K562 (cell line): ENCODE data around the gene CYB561A3. TPM values are rescaled to one million over a fixed set of nuclear protein-coding genes. Genes with fewer than 3 reads are reported as not detected.

Experiments
- CBFA2T3 ChIP-seq: fragments of 450-650 bp; IDR thresholded peaks from 2 replicates; pipeline ENCODE4 v1.6.1; 2017
- CCNT2 ChIP-seq: IDR thresholded peaks from 2 replicates; pipeline ENCODE4 v1.6.1; 2011; ENCODE audit warnings: borderline replicate concordance, low read depth, mild to moderate bottlenecking, moderate library complexity, mixed read lengths, low read length; ENCODE audit not compliant: insufficient read length; ENCODE audit errors: extremely low read depth
- DACH1 ChIP-seq: fragments of 450-650 bp; IDR thresholded peaks from 2 replicates; pipeline ENCODE4 v1.6.1; 2018; ENCODE audit not compliant: partially characterized antibody
- EP300 ChIP-seq: IDR thresholded peaks from 2 replicates; pipeline ENCODE4 v1.6.1; 2012; ENCODE audit warnings: low read length, improper control_type of control experiment
- PHTF2 ChIP-seq: fragments of 250-450 bp; sonication (Bioruptor Pico); IDR thresholded peaks from 2 replicates; pipeline ENCODE4 v1.5.0; 2021; ENCODE audit warnings: mild to moderate bottlenecking
- SIN3A ChIP-seq, 2 experiments: fragments of 150-350 bp in 1 of 2; IDR thresholded peaks; 2 replicates each; pipeline ENCODE4 v1.6.1; 2011 to 2016; ENCODE audit warnings: borderline replicate concordance in 2 of 2, low read depth in 2 of 2, low read length in 2 of 2, mild to moderate bottlenecking in 2 of 2, moderate library complexity in 2 of 2; ENCODE audit not compliant: control insufficient read depth in 1 of 2
- TCF7 ChIP-seq: sonication (generic); IDR thresholded peaks from 2 replicates; pipeline ENCODE4 v1.6.1; 2016; ENCODE audit warnings: antibody characterized with exemption, borderline replicate concordance
- ZBTB7A ChIP-seq: IDR thresholded peaks from 2 replicates; pipeline ENCODE4 v1.6.1; 2011; ENCODE audit warnings: low read depth, mild to moderate bottlenecking, low read length, moderate library complexity, borderline replicate concordance; ENCODE audit not compliant: control insufficient read depth
- polyA plus RNA-seq, 8 experiments: library from polyadenylated mRNA; depleted of rRNA in 4 of 8; stranded (reverse) in 5 of 8; unstranded in 3 of 8; fragments of >200 nt; fragmentation: Nextera tagmentation in 2 of 8; fragmentation: Illumina TruSeq in 1 of 8; extraction: Ambion mirVana in 2 of 8; extraction: Trizol in 1 of 8; gene quantifications; 2 replicates each; pipeline versions ENCODE4 v1.2.1 to v1.2.3, GENCODE V29; 2011 to 2014; ENCODE audit warnings: inconsistent platforms in 1 of 8, missing spikeins in 1 of 8
- total RNA-seq, 7 experiments: library from RNA; depleted of rRNA in 6 of 7; stranded (reverse); fragments of >200 nt in 6 of 7; fragmentation: Illumina TruSeq in 2 of 7; extraction: Trizol in 2 of 7; gene quantifications; 2 replicates each; pipeline versions ENCODE4 v1.2.1 to v1.2.3, GENCODE V29; 2011 to 2021; ENCODE audit warnings: low replicate concordance in 1 of 7
- TF ChIP-seq, protein P1 (sequence below): fragments of 450-650 bp; IDR thresholded peaks from 2 replicates; pipeline ENCODE4 v1.6.1; 2016; ENCODE audit warnings: mild to moderate bottlenecking, moderate library complexity
- TF ChIP-seq, protein P2 (sequence below), 2 experiments: fragments of 450-650 bp in 1 of 2; IDR thresholded peaks; 2 replicates each; pipeline ENCODE4 v1.6.1; 2011 to 2017; ENCODE audit warnings: low read depth in 2 of 2, antibody characterized with exemption in 1 of 2, borderline replicate concordance in 1 of 2, low read length in 1 of 2, mild to moderate bottlenecking in 1 of 2, mixed read lengths in 1 of 2; ENCODE audit not compliant: control insufficient read depth in 1 of 2

The CYB561A3 gene
- total and polyA plus RNA-seq, 9 of the 15 experiments (the other 6 are each of a cell fraction or from before 2014, with no cell fraction given) = 29.2 to 78.9 (median 37.9) TPM

DNA sequence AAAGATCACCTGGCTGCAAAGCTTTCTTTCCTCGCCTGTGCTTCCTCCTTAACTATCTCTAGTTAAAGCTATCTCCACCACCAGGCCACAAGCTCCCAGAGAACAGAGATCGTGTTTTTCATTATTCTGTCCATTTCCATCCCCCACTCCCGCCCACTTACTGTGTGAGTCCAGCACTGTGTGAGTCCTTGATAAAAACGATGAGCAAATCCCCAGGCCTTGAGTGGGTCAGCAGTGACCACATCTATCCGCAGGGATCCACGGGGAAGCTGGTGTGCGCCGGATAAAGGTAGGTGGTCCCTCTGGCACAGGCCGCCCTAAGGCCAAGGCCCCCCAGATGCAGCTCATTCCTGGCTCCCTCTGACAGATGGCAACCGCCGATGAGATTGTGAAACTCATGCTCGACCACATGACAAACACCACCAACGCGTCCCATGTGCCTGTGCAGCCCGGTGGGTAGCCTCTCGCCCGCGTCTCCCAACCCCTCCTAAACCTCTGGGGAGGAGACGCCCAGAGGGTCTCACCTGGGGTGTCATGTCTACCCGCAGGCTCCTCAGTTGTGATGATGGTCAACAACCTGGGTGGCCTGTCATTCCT lies 19.4 kb downstream of the CYB561A3 start (continued):
- TF ChIP-seq CCNT2 = peak; percentile 14
- TF ChIP-seq, protein P1, sequence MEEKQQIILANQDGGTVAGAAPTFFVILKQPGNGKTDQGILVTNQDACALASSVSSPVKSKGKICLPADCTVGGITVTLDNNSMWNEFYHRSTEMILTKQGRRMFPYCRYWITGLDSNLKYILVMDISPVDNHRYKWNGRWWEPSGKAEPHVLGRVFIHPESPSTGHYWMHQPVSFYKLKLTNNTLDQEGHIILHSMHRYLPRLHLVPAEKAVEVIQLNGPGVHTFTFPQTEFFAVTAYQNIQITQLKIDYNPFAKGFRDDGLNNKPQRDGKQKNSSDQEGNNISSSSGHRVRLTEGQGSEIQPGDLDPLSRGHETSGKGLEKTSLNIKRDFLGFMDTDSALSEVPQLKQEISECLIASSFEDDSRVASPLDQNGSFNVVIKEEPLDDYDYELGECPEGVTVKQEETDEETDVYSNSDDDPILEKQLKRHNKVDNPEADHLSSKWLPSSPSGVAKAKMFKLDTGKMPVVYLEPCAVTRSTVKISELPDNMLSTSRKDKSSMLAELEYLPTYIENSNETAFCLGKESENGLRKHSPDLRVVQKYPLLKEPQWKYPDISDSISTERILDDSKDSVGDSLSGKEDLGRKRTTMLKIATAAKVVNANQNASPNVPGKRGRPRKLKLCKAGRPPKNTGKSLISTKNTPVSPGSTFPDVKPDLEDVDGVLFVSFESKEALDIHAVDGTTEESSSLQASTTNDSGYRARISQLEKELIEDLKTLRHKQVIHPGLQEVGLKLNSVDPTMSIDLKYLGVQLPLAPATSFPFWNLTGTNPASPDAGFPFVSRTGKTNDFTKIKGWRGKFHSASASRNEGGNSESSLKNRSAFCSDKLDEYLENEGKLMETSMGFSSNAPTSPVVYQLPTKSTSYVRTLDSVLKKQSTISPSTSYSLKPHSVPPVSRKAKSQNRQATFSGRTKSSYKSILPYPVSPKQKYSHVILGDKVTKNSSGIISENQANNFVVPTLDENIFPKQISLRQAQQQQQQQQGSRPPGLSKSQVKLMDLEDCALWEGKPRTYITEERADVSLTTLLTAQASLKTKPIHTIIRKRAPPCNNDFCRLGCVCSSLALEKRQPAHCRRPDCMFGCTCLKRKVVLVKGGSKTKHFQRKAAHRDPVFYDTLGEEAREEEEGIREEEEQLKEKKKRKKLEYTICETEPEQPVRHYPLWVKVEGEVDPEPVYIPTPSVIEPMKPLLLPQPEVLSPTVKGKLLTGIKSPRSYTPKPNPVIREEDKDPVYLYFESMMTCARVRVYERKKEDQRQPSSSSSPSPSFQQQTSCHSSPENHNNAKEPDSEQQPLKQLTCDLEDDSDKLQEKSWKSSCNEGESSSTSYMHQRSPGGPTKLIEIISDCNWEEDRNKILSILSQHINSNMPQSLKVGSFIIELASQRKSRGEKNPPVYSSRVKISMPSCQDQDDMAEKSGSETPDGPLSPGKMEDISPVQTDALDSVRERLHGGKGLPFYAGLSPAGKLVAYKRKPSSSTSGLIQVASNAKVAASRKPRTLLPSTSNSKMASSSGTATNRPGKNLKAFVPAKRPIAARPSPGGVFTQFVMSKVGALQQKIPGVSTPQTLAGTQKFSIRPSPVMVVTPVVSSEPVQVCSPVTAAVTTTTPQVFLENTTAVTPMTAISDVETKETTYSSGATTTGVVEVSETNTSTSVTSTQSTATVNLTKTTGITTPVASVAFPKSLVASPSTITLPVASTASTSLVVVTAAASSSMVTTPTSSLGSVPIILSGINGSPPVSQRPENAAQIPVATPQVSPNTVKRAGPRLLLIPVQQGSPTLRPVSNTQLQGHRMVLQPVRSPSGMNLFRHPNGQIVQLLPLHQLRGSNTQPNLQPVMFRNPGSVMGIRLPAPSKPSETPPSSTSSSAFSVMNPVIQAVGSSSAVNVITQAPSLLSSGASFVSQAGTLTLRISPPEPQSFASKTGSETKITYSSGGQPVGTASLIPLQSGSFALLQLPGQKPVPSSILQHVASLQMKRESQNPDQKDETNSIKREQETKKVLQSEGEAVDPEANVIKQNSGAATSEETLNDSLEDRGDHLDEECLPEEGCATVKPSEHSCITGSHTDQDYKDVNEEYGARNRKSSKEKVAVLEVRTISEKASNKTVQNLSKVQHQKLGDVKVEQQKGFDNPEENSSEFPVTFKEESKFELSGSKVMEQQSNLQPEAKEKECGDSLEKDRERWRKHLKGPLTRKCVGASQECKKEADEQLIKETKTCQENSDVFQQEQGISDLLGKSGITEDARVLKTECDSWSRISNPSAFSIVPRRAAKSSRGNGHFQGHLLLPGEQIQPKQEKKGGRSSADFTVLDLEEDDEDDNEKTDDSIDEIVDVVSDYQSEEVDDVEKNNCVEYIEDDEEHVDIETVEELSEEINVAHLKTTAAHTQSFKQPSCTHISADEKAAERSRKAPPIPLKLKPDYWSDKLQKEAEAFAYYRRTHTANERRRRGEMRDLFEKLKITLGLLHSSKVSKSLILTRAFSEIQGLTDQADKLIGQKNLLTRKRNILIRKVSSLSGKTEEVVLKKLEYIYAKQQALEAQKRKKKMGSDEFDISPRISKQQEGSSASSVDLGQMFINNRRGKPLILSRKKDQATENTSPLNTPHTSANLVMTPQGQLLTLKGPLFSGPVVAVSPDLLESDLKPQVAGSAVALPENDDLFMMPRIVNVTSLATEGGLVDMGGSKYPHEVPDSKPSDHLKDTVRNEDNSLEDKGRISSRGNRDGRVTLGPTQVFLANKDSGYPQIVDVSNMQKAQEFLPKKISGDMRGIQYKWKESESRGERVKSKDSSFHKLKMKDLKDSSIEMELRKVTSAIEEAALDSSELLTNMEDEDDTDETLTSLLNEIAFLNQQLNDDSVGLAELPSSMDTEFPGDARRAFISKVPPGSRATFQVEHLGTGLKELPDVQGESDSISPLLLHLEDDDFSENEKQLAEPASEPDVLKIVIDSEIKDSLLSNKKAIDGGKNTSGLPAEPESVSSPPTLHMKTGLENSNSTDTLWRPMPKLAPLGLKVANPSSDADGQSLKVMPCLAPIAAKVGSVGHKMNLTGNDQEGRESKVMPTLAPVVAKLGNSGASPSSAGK = peak; percentile 83
- no peak for TF ChIP-seq PHTF2 (CRISPR knock-in tag)
- peak; percentile 34 for TF ChIP-seq DACH1
- TF ChIP-seq SIN3A (IDR thresholded peaks at IDR 0.05; ENCODE audit: borderline replicate concordance in 2 of 2, control insufficient read depth in 1 of 2, low read depth in 2 of 2, low read length in 2 of 2) = no peak
- TF ChIP-seq EP300 = peak; percentile 77; the same call in 1 of the 2 replicates
- TF ChIP-seq, protein P2, sequence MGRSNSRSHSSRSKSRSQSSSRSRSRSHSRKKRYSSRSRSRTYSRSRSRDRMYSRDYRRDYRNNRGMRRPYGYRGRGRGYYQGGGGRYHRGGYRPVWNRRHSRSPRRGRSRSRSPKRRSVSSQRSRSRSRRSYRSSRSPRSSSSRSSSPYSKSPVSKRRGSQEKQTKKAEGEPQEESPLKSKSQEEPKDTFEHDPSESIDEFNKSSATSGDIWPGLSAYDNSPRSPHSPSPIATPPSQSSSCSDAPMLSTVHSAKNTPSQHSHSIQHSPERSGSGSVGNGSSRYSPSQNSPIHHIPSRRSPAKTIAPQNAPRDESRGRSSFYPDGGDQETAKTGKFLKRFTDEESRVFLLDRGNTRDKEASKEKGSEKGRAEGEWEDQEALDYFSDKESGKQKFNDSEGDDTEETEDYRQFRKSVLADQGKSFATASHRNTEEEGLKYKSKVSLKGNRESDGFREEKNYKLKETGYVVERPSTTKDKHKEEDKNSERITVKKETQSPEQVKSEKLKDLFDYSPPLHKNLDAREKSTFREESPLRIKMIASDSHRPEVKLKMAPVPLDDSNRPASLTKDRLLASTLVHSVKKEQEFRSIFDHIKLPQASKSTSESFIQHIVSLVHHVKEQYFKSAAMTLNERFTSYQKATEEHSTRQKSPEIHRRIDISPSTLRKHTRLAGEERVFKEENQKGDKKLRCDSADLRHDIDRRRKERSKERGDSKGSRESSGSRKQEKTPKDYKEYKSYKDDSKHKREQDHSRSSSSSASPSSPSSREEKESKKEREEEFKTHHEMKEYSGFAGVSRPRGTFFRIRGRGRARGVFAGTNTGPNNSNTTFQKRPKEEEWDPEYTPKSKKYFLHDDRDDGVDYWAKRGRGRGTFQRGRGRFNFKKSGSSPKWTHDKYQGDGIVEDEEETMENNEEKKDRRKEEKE (IDR thresholded peaks at IDR 0.05; ENCODE audit: borderline replicate concordance in 1 of 2, control insufficient read depth in 1 of 2, low read depth in 2 of 2, low read length in 1 of 2) = 0 out of 4 replicates have a peak, but pooled peaks of 1 of the 2 experiments have one; percentile 56
- TF ChIP-seq ZBTB7A = peak; percentile 91
- peak; percentile 62; the same call in 1 of the 2 replicates for TF ChIP-seq TCF7
- TF ChIP-seq CBFA2T3 = peak; percentile 99
